SU-DHL-6 (cell line): Measurements from ENCODE around the gene DNASE1L2.

ENCODE experiments used
- H2AFZ ChIP-seq: fragments of 200-600 bp; sonication (generic); 2 replicates; pipeline ENCODE4 v1.6.1; 2014; ENCODE audit warnings: low read depth, mild to moderate bottlenecking, moderate library complexity, mixed read lengths, antibody characterized with exemption, low read length; ENCODE audit not compliant: severe bottlenecking
- H3F3A ChIP-seq: fragments of 200-600 bp; shearing (Covaris generic); 2 replicates; pipeline ENCODE4 v1.6.0; 2016; ENCODE audit warnings: antibody characterized with exemption, mild to moderate bottlenecking; ENCODE audit not compliant: insufficient read depth
- H3K27ac ChIP-seq: fragments of 200-600 bp; sonication (generic); 2 replicates; pipeline ENCODE4 v1.5.1; 2016; ENCODE audit warnings: low read depth, mild to moderate bottlenecking, low read length, moderate library complexity, mixed read lengths
- H3K27me3 ChIP-seq: fragments of 200-600 bp; sonication (generic), shearing (Covaris generic); 2 replicates; pipeline ENCODE4 v1.6.0; 2014; ENCODE audit warnings: mild to moderate bottlenecking, low read length
- H3K36me3 ChIP-seq: fragments of 200-600 bp; sonication (generic); 2 replicates; pipeline ENCODE4 v1.6.1; 2014; ENCODE audit warnings: mild to moderate bottlenecking, low read length, mixed read lengths
- H3K4me2 ChIP-seq: fragments of 300-600, 200-600 bp; shearing (Covaris generic), sonication (generic); 2 replicates; pipeline ENCODE4 v1.6.0; 2014; ENCODE audit warnings: low read length, low read depth, mild to moderate bottlenecking; ENCODE audit not compliant: poor library complexity, severe bottlenecking
- H3K4me3 ChIP-seq: fragments of 200-600 bp; sonication (generic); 2 replicates; pipeline ENCODE4 v1.5.1; 2014; ENCODE audit warnings: antibody characterized with exemption, low read length, mild to moderate bottlenecking, mixed read lengths; ENCODE audit not compliant: insufficient read depth, poor library complexity, severe bottlenecking
- H3K79me2 ChIP-seq: fragments of 200-600 bp; sonication (generic); 2 replicates; pipeline ENCODE4 v1.6.1; 2014; ENCODE audit warnings: mild to moderate bottlenecking, low read length, moderate library complexity; ENCODE audit not compliant: insufficient read depth
- H3K9ac ChIP-seq: fragments of 200-600 bp; sonication (generic); 2 replicates; pipeline ENCODE4 v1.7.0; 2014; ENCODE audit warnings: mild to moderate bottlenecking, low read length
- H3K9me2 ChIP-seq: fragments of 200-600 bp; sonication (generic); replicated peaks from 2 replicates; pipeline ENCODE4 v1.6.1; 2014; ENCODE audit warnings: low read length; ENCODE audit not compliant: insufficient read depth
- H3K9me3 ChIP-seq: fragments of 200-600 bp; sonication (generic); 2 replicates; pipeline ENCODE4 v1.6.1; 2014; ENCODE audit warnings: low read length, mixed read lengths; ENCODE audit not compliant: insufficient read depth
- H4K20me1 ChIP-seq: fragments of 200-600 bp; sonication (generic); 2 replicates; pipeline ENCODE4 v1.6.1; 2014; ENCODE audit warnings: low read depth, mild to moderate bottlenecking, antibody characterized with exemption, low read length, moderate library complexity, mixed read lengths
- EZH2phosphoT487 ChIP-seq: fragments of 200-600 bp; sonication (generic), shearing (Covaris generic); conservative IDR thresholded peaks from 2 replicates; pipeline ENCODE4 v1.6.1; 2018; ENCODE audit warnings: mild to moderate bottlenecking, antibody characterized with exemption, low read length, moderate library complexity, mixed read lengths
- TF ChIP-seq, protein P1 (sequence below): fragments of 200-600 bp; sonication (generic); IDR thresholded peaks from one replicate; pipeline ENCODE4 v1.5.1; 2017; ENCODE audit warnings: antibody characterized with exemption, mild to moderate bottlenecking, low read length, moderate library complexity; ENCODE audit not compliant: insufficient read depth, poor library complexity, severe bottlenecking

Gene DNASE1L2

DNA sequence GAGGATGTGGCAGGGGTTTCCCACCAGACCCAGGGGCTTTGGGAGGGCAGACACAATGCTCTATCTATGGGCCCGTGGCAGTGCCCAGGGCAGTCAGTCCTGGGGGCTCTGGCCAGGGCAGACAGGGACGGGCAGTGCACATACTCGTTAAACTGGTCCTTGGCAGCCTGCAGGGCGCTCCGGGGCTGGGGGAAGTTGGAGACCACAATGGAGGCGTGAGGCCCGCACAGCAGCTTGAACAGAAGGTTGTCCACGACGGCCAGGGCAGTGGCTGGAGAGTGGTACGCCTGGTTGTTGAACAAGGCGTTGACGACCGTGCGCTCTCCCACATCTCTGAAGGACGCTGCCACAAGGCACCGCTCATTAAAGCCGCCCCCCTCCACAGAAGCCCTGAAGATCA lies 50.3 kb downstream of the DNASE1L2 start:
- Histone ChIP-seq H3K9ac (no peak overlapping the region), H3K27me3 (no peaks in the 10 kb centered on the region), H3K9me3 (no peaks in the 10 kb centered on the region), H2AFZ (no peak overlapping the region), H3K27ac (no peak overlapping the region), H3K79me2 (no peaks in the 10 kb centered on the region), H3K4me2 (no peak overlapping the region), H3K9me2 (no peaks in the 10 kb centered on the region), H3K36me3 (no peaks in the 10 kb centered on the region), H4K20me1 (no peaks in the 10 kb centered on the region), H3K4me3 (no peak overlapping the region), H3F3A (no peaks in the 10 kb centered on the region)
- TF ChIP-seq, protein P1, sequence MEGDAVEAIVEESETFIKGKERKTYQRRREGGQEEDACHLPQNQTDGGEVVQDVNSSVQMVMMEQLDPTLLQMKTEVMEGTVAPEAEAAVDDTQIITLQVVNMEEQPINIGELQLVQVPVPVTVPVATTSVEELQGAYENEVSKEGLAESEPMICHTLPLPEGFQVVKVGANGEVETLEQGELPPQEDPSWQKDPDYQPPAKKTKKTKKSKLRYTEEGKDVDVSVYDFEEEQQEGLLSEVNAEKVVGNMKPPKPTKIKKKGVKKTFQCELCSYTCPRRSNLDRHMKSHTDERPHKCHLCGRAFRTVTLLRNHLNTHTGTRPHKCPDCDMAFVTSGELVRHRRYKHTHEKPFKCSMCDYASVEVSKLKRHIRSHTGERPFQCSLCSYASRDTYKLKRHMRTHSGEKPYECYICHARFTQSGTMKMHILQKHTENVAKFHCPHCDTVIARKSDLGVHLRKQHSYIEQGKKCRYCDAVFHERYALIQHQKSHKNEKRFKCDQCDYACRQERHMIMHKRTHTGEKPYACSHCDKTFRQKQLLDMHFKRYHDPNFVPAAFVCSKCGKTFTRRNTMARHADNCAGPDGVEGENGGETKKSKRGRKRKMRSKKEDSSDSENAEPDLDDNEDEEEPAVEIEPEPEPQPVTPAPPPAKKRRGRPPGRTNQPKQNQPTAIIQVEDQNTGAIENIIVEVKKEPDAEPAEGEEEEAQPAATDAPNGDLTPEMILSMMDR = no peak
- TF ChIP-seq EZH2phosphoT487 = no peak

DNA sequence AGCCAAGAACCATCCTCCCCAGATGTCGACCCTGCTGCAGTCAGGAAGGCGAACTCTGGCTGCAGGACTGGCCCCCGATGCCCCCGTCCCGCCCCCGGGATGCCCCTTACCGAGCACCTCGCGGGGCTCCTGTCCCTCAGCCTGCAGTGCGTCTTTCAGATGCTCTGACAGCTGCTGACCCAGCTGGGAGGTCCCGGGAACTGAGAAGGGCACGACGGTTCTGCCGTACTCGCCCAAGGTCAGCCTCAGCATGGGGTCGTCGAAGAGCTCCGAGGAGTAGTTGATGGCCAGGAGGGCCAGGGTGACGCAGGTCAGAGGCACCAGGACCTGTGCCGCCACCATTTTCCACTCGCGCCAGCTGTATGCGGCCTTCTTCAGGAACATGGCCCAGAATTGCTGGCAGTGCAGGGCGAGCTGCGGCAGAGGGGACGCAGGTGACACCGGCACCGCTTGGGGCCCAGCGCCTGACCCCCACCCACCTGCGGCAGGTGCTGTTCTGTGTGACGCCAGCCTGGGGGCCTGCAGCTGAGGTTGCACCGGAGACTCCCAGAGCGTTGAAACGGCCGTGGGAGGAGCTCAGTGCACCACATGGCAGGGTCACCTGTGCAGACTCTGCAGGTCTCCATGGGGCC lies 51.8 kb downstream of the DNASE1L2 start:
- no peaks in the 10 kb centered on the region for H4K20me1 ChIP-seq
- H3K27me3 ChIP-seq = no peaks in the 10 kb centered on the region
- H3K9ac ChIP-seq = no peak overlapping the region
- TF ChIP-seq, protein P1 = no peak
- TF ChIP-seq EZH2phosphoT487 = no peak
- H3K27ac ChIP-seq = no peak overlapping the region
- H3F3A ChIP-seq = no peaks in the 10 kb centered on the region
- no peak overlapping the region for H2AFZ ChIP-seq
- no peak overlapping the region for H3K4me2 ChIP-seq
- H3K4me3 ChIP-seq = no peak overlapping the region
- H3K9me3 ChIP-seq = no peaks in the 10 kb centered on the region
- no peaks in the 10 kb centered on the region for H3K36me3 ChIP-seq
- H3K79me2 ChIP-seq = no peaks in the 10 kb centered on the region
- no peaks in the 10 kb centered on the region for H3K9me2 ChIP-seq
